ENCODE measurements around the gene CLASRP.

The CLASRP gene

GRCh38 chr19:45023048-45023447 is 15.8 kb upstream of the CLASRP start:
- DNase-seq = no peak

- no peak for DNase-seq
Observed at GRCh38 chr19:45025264-45025663, 13.6 kb upstream of the CLASRP start.

- DNase-seq = no peak
Observed at GRCh38 chr19:45027371-45027770, 11.5 kb upstream of the CLASRP start.

- DNase-seq = no peak
Observed at GRCh38 chr19:45030825-45031224, 8.0 kb upstream of the CLASRP start.

- no peak for DNase-seq
Observed at GRCh38 chr19:45032421-45032820, 6.4 kb upstream of the CLASRP start.

- no peak for DNase-seq
Observed at GRCh38 chr19:45035755-45036154, 3.1 kb upstream of the CLASRP start.

- no peak for DNase-seq
Observed at GRCh38 chr19:45037393-45038169, 1.3 kb upstream of the CLASRP start.

- no peak for DNase-seq
Observed at GRCh38 chr19:45040059-45040771, 1.4 kb downstream of the CLASRP start.

- no peak for DNase-seq
Observed at GRCh38 chr19:45041125-45041524, 2.3 kb downstream of the CLASRP start.

GRCh38 chr19:45045671-45046353 is 7.0 kb downstream of the CLASRP start:
- no peak for DNase-seq

GRCh38 chr19:45046355-45046754 is 7.5 kb downstream of the CLASRP start:
- no peak for DNase-seq

- no peak for DNase-seq
Observed at GRCh38 chr19:45047188-45047797, 8.4 kb downstream of the CLASRP start.

- DNase-seq = no peak
Observed at GRCh38 chr19:45049073-45049736, 10.4 kb downstream of the CLASRP start.

- no peak for DNase-seq
Observed at GRCh38 chr19:45050036-45050435, 11.2 kb downstream of the CLASRP start.

- DNase-seq = no peak
Observed at GRCh38 chr19:45051929-45052579, 13.2 kb downstream of the CLASRP start.

GRCh38 chr19:45056831-45057230 is 18.0 kb downstream of the CLASRP start:
- no peak for DNase-seq

GRCh38 chr19:45057444-45057843 is 18.6 kb downstream of the CLASRP start:
- no peak for DNase-seq

GRCh38 chr19:45058622-45059159 is 19.8 kb downstream of the CLASRP start:
- no peak for DNase-seq

- DNase-seq = peak; percentile 89 to 91
Observed at GRCh38 chr19:45059258-45059965, 20.6 kb downstream of the CLASRP start.

GRCh38 chr19:45061965-45062364 is 23.1 kb downstream of the CLASRP start:
- DNase-seq = no peak

Data from activated T-cell treated with anti-CD3 and anti-CD28 coated beads, Interleukin-2, amount 50 U/mL, for 48 hours (primary cell).